COLO668 (cell line): Measurements from ENCODE around the gene BSG.
"Not testable (repeated sequence)": the region's sequence is repeated elsewhere in the genome, so short reads cannot be mapped to it uniquely, and the experiment has no call there.

ENCODE experiments used
- DNase-seq: peaks from one replicate; lab custom pipeline; 2025; ENCODE audit not compliant: unreplicated experiment; lab: John Stamatoyannopoulos, UW

BSG gene

GRCh38 chr19:585146-585545 lies 12.8 kb downstream of the BSG start:
- not testable (repeated sequence) for DNase-seq

GRCh38 chr19:585551-586110 lies 13.2 kb downstream of the BSG start:
- no peak for DNase-seq

- DNase-seq: peak; percentile 95
Measured at GRCh38 chr19:588093-588740, 15.8 kb downstream of the BSG start.

- peak; percentile 73 for DNase-seq
Measured at GRCh38 chr19:588741-589692, 16.6 kb downstream of the BSG start.

- DNase-seq: peak; percentile 26
Measured at GRCh38 chr19:589693-590395, 17.4 kb downstream of the BSG start, which contains the start of gene HCN2. TSS of gene HCN2 (plus strand) at chr19:589881. CDS start at chr19:589946, 65 bp downstream.

GRCh38 chr19:590396-590745 lies 18.0 kb downstream of the BSG start:
- peak; percentile 61 for DNase-seq

- no peak for DNase-seq
Measured at GRCh38 chr19:590750-591098, 18.3 kb downstream of the BSG start.

GRCh38 chr19:591099-591958 lies 18.9 kb downstream of the BSG start:
- DNase-seq: no peak

GRCh38 chr19:592101-592500 lies 19.7 kb downstream of the BSG start:
- DNase-seq: no peak

- DNase-seq: no peak
Measured at GRCh38 chr19:593055-593454, 20.7 kb downstream of the BSG start.

GRCh38 chr19:593505-593904 lies 21.1 kb downstream of the BSG start:
- no peak for DNase-seq

- no peak for DNase-seq
Measured at GRCh38 chr19:594265-594870, 22.0 kb downstream of the BSG start.

GRCh38 chr19:595326-596262 lies 23.2 kb downstream of the BSG start:
- no peak for DNase-seq

GRCh38 chr19:596263-596655 lies 23.9 kb downstream of the BSG start:
- DNase-seq: no peak

- DNase-seq: no peak
Measured at GRCh38 chr19:597406-598315, 25.3 kb downstream of the BSG start.

GRCh38 chr19:601310-601709 lies 28.9 kb downstream of the BSG start:
- DNase-seq: no peak

GRCh38 chr19:601790-602189 lies 29.4 kb downstream of the BSG start:
- DNase-seq: no peak
